Astrocyte (in vitro differentiated cells and primary cell): ENCODE measurements around the gene ME1.

Experiments
- EZH2 ChIP-seq: IDR thresholded peaks from 2 replicates; pipeline ENCODE4 v1.6.1; 2012; ENCODE audit warnings: mild to moderate bottlenecking, low read length, inconsistent platforms; ENCODE audit not compliant: insufficient read depth
- TF ChIP-seq, protein P1 (sequence below): IDR thresholded peaks from 2 replicates; pipeline ENCODE4 v1.5.1; 2011; ENCODE audit warnings: low read depth, mild to moderate bottlenecking, inconsistent platforms, low read length, moderate library complexity; ENCODE audit not compliant: insufficient read depth

DNA sequence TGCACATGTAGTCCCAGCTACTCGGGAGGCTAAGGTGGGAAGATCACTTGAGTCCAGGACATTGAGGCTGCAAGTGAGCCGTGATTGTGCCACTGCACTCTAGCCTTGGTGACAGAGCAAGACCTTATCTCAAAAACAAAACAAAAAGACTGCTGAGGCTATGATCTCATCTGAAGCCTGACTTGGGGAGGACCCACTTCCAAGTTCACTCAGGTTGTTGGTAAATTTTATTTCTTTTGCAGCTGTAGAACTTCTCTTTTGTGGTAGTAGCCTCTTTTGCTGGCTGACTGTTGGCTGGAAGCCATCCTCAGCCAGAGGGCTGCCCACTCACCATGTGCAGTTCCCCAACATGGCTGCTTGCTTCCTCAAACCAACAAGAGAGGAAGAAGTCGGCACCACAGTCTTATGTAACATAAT lies 36.8 kb upstream of the ME1 start:
- TF ChIP-seq, protein P1, sequence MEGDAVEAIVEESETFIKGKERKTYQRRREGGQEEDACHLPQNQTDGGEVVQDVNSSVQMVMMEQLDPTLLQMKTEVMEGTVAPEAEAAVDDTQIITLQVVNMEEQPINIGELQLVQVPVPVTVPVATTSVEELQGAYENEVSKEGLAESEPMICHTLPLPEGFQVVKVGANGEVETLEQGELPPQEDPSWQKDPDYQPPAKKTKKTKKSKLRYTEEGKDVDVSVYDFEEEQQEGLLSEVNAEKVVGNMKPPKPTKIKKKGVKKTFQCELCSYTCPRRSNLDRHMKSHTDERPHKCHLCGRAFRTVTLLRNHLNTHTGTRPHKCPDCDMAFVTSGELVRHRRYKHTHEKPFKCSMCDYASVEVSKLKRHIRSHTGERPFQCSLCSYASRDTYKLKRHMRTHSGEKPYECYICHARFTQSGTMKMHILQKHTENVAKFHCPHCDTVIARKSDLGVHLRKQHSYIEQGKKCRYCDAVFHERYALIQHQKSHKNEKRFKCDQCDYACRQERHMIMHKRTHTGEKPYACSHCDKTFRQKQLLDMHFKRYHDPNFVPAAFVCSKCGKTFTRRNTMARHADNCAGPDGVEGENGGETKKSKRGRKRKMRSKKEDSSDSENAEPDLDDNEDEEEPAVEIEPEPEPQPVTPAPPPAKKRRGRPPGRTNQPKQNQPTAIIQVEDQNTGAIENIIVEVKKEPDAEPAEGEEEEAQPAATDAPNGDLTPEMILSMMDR = no peak
- TF ChIP-seq EZH2 = no peak
